Dendritic cell treated with granulocyte-macrophage colony-stimulating factor and Interleukin-4, amounts not matched to agents 40 ng/mL and 50 ng/mL, for 4 days (primary cell): Measurements from ENCODE around the gene CDC42BPA.

Experiments
- H3K27ac Mint-ChIP-seq: one replicate; pipeline ENCODE4 v1.8.0; 2022; ENCODE audit warnings: mild to moderate bottlenecking, mixed read lengths
- H3K27me3 Mint-ChIP-seq: one replicate; pipeline ENCODE4 v1.8.0; 2022; ENCODE audit warnings: mild to moderate bottlenecking, mixed read lengths
- H3K36me3 Mint-ChIP-seq: one replicate; pipeline ENCODE4 v1.8.0; 2022; ENCODE audit warnings: low read depth, mixed read lengths
- H3K4me1 Mint-ChIP-seq: one replicate; pipeline ENCODE4 v1.8.0; 2022; ENCODE audit warnings: low read depth, mixed read lengths
- H3K4me3 Mint-ChIP-seq: one replicate; pipeline ENCODE4 v1.8.0; 2022; ENCODE audit warnings: mild to moderate bottlenecking, moderate library complexity, mixed read lengths
- H3K9me3 Mint-ChIP-seq: one replicate; pipeline ENCODE4 v1.8.0; 2022; ENCODE audit warnings: mixed read lengths
- intact Hi-C: fragments of 100-400 bp; cut with micrococcal nuclease; formaldehyde crosslinking; loops from one replicate; pipeline ENCODE4 v1.15.0; 2022

CDC42BPA gene

DNA sequence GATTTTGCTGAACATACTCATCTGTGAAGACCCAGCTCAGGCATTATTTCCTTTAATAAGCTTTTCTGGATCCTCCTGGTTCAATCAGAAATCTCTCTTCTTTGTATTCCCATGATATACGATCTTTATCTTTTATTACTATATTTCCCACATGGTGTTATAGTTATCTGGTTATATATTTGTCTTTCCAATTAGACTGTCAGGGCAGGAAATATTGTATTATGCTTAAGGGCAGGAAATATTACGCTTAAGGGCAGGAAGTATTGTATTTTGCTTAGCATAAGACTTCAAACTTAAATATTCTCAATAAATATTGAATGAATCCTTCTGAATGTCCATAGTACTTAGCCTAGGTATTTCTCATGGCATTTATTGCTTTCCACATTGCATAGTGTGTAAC lies 256.0 kb downstream of the CDC42BPA start:
- H3K9me3 Mint-ChIP-seq, result peaks cover 5% of the 10 kb centered on the region
- no peak overlapping the region for H3K27ac Mint-ChIP-seq
- intact Hi-C loops, result no loop called here
- no peaks in the 10 kb centered on the region for H3K27me3 Mint-ChIP-seq
- H3K4me1 Mint-ChIP-seq, result no peaks in the 10 kb centered on the region
- no peak overlapping the region for H3K4me3 Mint-ChIP-seq
- no peaks in the 10 kb centered on the region for H3K36me3 Mint-ChIP-seq

DNA sequence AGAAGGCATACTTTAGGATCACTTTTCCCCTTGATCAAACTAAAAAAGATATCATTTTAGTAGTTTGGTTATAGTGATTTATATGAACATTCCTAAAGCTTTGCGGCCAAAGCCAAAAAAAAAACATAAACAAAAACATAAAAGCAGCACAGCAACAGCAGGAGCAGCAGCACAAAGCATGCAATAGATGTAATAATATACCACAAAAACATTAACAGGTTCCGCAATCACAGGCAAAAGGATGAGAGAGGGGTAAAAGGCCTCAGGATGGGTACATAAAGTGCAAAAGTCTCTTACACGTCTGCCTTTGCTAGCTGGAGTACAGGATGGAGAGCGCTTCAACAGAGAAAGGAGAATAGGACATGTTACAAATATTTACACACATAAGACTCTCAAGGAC lies 259.2 kb downstream of the CDC42BPA start:
- no peaks in the 10 kb centered on the region for H3K36me3 Mint-ChIP-seq
- no peak overlapping the region for H3K4me3 Mint-ChIP-seq
- H3K4me1 Mint-ChIP-seq, result no peaks in the 10 kb centered on the region
- H3K9me3 Mint-ChIP-seq, result peaks cover 5% of the 10 kb centered on the region
- no peak overlapping the region for H3K27ac Mint-ChIP-seq
- H3K27me3 Mint-ChIP-seq, result no peaks in the 10 kb centered on the region
- intact Hi-C loops, result no loop called here

DNA sequence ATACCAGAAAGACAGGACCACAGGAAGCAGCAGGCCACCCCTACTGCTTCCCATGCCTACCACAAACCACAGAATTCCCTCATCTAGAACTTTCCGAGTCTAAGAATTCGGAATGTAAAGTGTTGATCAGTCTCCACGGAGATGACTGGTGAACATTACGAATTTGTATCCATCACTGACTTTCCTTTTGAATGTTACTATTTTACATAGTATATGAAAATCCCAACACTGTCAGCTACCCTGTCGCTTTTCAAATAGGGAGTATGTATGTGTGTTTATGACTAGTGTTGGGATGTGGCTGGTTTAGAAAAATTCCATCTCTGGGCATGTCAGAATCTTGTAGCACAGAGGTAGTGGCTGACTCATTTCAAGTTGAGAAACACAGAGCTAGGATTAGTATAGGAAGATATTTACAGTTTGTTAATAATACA lies 260.0 kb downstream of the CDC42BPA start:
- Mint-ChIP-seq H3K27me3 (no peaks in the 10 kb centered on the region), H3K4me3 (no peak overlapping the region), H3K27ac (no peak overlapping the region), H3K4me1 (no peaks in the 10 kb centered on the region), H3K9me3 (peaks cover 5% of the 10 kb centered on the region), H3K36me3 (no peaks in the 10 kb centered on the region)
- intact Hi-C loops, result no loop called here

DNA sequence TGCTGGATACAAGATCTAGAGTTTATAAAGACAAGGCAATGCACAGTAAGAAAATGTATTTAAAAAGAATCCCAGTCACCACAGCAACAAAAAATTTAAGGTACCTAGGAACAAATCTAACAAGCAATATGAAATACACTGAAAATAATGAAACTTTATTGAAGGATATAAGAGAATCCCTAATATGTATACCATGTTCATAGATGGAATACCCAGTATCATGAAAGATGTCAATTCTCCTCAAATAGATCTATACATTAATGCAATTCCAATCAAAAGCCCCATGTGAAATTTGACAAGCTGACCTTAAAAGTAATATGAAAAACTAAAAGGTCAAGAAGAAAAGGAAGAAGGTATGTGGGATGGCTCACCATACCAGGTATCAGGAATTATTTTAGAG lies 269.0 kb downstream of the CDC42BPA start:
- intact Hi-C loops, result no loop called here
- no peaks in the 10 kb centered on the region for H3K9me3 Mint-ChIP-seq
- no peaks in the 10 kb centered on the region for H3K4me1 Mint-ChIP-seq
- no peak overlapping the region for H3K27ac Mint-ChIP-seq
- no peak overlapping the region for H3K4me3 Mint-ChIP-seq
- H3K36me3 Mint-ChIP-seq, result no peaks in the 10 kb centered on the region
- no peaks in the 10 kb centered on the region for H3K27me3 Mint-ChIP-seq

DNA sequence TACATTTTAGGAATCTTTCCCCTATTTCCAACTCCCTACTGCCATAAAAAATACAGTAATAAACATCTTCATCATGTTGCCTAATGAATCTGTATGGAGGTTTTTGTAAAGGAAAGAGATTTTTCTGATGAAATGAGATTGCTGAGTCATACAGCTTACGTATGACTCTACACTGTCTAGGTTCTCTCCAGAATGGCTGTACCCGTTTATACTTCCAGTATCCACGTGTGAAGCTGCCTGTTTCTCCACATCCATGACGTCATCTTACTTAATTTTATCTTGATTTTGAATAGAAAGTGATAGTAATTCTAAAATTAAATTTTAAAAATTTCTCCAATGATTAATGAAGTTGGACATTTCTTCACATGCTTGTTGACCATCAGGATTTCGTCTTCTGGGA lies 274.5 kb downstream of the CDC42BPA start:
- Mint-ChIP-seq H3K4me3 (no peak overlapping the region), H3K4me1 (no peaks in the 10 kb centered on the region), H3K36me3 (no peaks in the 10 kb centered on the region), H3K27me3 (no peaks in the 10 kb centered on the region), H3K27ac (no peak overlapping the region), H3K9me3 (no peaks in the 10 kb centered on the region)
- intact Hi-C loops, result no loop called here

DNA sequence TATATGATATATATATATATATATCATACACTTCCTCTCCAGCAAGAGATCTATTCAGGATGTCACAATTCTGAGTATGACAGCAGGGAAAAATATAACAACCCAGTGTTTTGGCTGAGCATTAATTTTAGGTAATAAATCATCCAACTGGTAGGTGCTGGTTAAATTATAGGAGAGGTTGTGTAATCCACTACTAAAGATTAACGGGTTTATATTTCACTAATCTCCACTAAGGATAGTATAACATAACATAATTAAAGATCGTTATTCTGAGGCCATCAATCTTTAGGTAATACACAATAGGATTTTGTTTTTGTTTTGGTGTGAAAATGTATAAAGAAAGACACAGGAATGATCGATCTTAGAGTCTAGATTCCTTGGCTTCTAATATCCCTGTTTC lies 276.0 kb downstream of the CDC42BPA start:
- Mint-ChIP-seq H3K27ac (no peak overlapping the region), H3K9me3 (no peaks in the 10 kb centered on the region), H3K36me3 (no peaks in the 10 kb centered on the region), H3K4me3 (no peak overlapping the region), H3K27me3 (no peaks in the 10 kb centered on the region), H3K4me1 (no peaks in the 10 kb centered on the region)
- intact Hi-C loops, result no loop called here

DNA sequence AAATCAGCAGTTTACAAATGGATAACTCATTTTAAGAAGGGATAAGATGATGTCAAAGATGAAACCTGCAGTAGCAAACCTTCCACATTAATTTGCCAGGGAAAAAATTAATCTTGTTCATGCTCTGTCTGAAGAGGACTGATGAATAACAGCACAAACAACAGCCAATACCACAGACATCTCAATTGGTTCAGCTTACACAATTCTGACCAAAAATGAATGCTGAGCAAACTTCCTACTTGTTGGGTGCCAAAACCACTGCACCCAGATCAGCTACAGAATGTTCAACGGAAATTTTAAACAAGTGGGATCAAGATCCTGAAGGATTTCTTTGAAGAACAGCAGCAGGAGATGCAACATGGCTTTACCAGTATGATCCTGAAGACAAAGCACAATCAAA lies 279.9 kb downstream of the CDC42BPA start:
- Mint-ChIP-seq H3K36me3 (no peaks in the 10 kb centered on the region), H3K9me3 (no peaks in the 10 kb centered on the region), H3K27me3 (no peaks in the 10 kb centered on the region), H3K27ac (no peak overlapping the region), H3K4me3 (no peak overlapping the region), H3K4me1 (no peaks in the 10 kb centered on the region)
- intact Hi-C loops, result no loop called here

DNA sequence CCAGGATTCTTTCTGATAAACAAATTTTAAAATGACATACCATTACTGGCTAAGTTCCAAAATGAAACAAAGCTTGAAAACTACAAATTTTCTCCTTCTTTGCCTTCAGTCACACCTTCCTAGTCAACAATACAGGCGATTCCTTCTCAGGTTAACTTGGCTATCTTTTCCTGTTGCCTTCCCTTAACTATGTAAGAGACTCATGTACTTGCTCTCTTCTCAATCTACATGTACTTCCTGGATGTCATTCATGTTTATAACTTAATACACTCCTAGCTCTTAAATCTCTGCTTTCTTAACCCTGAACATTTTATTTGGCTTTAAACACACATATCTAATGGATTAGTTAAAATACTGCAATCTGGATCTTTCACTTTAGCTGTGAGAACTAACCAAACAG lies 281.2 kb downstream of the CDC42BPA start:
- Mint-ChIP-seq H3K27me3 (no peaks in the 10 kb centered on the region), H3K4me3 (no peak overlapping the region), H3K27ac (no peak overlapping the region), H3K4me1 (no peaks in the 10 kb centered on the region), H3K36me3 (no peaks in the 10 kb centered on the region), H3K9me3 (no peaks in the 10 kb centered on the region)
- intact Hi-C loops, result no loop called here

DNA sequence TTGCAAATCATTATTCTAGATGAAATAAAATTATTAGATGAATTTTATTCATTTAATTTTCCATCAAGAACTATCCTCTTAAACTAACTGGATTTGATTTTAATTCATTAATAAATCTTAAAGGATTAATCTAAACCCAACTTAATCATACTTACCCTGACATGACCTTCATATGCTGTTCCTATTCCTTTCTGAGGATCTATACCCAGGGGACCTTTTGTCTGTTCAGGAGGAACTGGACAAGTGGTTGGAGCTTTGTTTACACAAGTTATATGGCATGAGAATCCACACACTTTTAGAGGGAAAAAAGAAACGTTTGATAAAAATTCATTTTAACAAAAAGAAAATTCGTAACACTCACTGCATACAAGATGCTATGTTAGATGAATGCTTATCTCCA lies 283.0 kb downstream of the CDC42BPA start:
- H3K27me3 Mint-ChIP-seq, result no peaks in the 10 kb centered on the region
- H3K36me3 Mint-ChIP-seq, result no peaks in the 10 kb centered on the region
- intact Hi-C loops, result no loop called here
- H3K27ac Mint-ChIP-seq, result no peak overlapping the region
- no peaks in the 10 kb centered on the region for H3K4me1 Mint-ChIP-seq
- H3K4me3 Mint-ChIP-seq, result no peak overlapping the region
- no peaks in the 10 kb centered on the region for H3K9me3 Mint-ChIP-seq

DNA sequence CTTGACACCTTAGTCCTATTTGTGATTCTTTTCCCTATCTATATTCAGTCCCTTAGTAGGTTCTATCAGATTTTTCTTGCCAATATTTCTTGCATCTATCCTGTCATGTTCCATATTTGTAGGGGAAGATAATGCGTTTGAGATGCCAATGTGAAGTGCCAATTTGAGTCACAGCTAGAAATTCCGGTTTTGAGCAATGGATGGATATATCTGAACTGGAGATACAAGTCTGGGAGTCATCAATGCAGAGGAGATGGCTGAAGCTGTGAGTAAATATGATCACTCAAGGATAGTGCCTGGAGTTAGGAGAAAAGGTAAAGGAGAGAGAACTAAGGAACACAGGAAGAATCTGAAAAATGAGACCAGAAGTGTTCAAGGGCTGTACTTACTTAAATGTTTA lies 284.4 kb downstream of the CDC42BPA start:
- H3K4me3 Mint-ChIP-seq, result no peak overlapping the region
- no peak overlapping the region for H3K27ac Mint-ChIP-seq
- H3K9me3 Mint-ChIP-seq, result no peaks in the 10 kb centered on the region
- no peaks in the 10 kb centered on the region for H3K4me1 Mint-ChIP-seq
- no peaks in the 10 kb centered on the region for H3K27me3 Mint-ChIP-seq
- intact Hi-C loops, result no loop called here
- H3K36me3 Mint-ChIP-seq, result no peaks in the 10 kb centered on the region

DNA sequence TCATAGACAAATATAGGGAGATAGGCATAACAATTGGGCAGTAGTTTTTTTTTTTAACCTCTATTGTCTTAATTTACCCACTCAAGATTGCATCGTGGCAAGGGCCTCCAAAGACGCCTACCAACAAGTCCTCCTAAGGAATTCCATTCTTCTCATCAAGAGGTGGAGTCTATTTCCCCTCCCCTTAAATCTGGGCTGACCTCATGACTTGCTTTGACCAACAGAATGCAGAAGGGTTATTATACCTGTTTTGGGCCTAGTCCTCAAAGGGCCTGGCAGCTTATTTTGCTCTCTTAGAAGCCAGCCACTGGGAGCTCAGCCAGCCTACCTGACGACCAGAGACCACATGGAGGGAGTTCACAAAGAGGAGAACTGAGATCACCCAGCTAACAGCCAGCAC lies 285.9 kb downstream of the CDC42BPA start:
- Mint-ChIP-seq H3K4me3 (no peak overlapping the region), H3K4me1 (no peaks in the 10 kb centered on the region), H3K9me3 (no peaks in the 10 kb centered on the region), H3K27ac (no peak overlapping the region), H3K27me3 (no peaks in the 10 kb centered on the region), H3K36me3 (no peaks in the 10 kb centered on the region)
- intact Hi-C loops, result no loop called here

DNA sequence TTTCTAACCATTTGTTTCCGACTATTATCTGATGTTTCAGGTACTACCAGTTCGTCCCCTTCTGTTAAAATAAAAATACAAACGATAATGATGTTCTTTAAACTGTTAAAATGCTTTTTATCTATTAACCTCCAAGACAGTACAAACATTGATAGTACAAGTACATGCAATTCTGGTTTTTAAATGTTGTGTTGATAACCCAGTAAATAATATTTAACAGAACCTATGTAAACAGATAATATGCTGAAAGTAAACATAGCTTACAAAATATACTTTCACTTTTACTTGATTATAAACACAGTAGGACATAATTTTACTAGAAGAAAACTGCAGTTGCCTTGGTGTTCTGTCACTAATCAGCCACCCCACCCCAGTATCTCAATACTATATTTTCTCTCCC lies 301.3 kb downstream of the CDC42BPA start:
- H3K9me3 Mint-ChIP-seq, result peaks cover 22% of the 10 kb centered on the region
- H3K4me3 Mint-ChIP-seq, result no peak overlapping the region
- no peaks in the 10 kb centered on the region for H3K36me3 Mint-ChIP-seq
- H3K27ac Mint-ChIP-seq, result no peak overlapping the region
- intact Hi-C loops, result no loop called here
- H3K4me1 Mint-ChIP-seq, result no peaks in the 10 kb centered on the region
- H3K27me3 Mint-ChIP-seq, result no peaks in the 10 kb centered on the region

DNA sequence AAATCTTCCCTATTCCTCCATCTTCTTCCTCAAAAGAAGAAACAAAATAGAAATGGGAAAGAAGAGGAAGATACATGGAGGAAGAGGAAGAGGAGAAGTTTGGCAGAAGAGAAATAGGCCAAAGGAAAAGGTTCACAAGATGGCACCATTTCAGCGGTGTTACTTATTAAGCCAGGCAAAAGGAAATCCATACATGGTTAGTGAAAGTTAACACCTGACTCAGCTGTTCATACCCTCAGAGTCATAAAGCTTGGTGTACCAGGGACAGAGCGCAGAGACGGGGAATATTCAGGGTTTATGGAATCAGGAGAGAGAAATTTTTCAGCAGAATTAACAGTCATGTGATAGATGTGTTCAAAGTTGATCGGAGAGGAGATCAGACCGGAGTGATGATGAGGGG lies 307.6 kb downstream of the CDC42BPA start:
- Mint-ChIP-seq H3K4me1 (no peaks in the 10 kb centered on the region), H3K27me3 (no peaks in the 10 kb centered on the region), H3K4me3 (no peak overlapping the region), H3K27ac (no peak overlapping the region), H3K36me3 (no peaks in the 10 kb centered on the region), H3K9me3 (no peaks in the 10 kb centered on the region)
- intact Hi-C loops, result no loop called here

DNA sequence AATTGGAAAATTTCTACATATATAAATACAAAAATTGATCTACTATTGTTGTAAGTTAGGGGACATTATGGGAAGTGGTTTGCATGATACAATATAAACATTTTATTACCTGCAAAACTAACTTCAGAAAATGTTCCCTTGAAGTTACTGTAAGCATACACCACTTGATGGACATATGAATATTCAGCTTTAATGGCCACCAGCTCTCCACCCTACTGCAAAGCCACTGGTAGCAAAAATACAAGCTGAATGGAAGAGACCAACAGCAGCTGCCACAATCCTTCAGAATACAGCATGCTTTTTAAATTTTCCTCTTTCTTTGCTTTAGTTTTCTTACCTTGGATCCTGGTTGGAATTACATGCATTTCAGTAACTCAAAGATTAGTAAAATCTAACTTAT lies 308.4 kb downstream of the CDC42BPA start:
- H3K9me3 Mint-ChIP-seq, result no peaks in the 10 kb centered on the region
- H3K4me3 Mint-ChIP-seq, result no peak overlapping the region
- H3K27ac Mint-ChIP-seq, result no peak overlapping the region
- H3K27me3 Mint-ChIP-seq, result no peaks in the 10 kb centered on the region
- H3K36me3 Mint-ChIP-seq, result no peaks in the 10 kb centered on the region
- H3K4me1 Mint-ChIP-seq, result no peaks in the 10 kb centered on the region
- intact Hi-C loops, result no loop called here

DNA sequence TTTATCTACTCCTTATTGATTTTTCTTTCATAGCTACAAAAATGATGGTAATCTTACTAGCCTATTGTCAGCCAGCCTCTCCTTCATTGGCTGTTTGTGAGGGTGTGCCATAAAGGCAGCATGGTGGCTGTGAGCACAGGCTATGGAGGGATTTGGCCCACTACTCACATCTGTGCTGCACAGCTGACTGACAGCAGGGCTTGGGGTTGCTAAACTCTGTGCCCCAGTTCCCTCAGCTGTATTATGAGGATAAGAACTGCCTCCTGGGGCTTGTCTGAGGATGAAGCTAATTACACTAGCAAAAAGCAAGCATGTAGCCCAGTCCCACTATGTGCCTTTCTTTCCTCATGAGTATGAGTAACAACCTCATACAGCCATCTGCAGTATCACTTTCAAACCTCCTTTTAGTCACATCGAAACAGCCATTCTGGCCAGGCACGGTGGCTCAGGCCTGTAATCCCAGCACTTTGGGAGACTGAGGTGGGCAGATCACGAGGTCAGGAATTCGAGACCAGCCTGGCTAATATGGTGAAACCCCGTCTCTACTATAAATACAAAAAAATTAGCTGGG lies 312.0 kb downstream of the CDC42BPA start:
- Mint-ChIP-seq H3K36me3 (no peaks in the 10 kb centered on the region), H3K4me3 (no peak overlapping the region), H3K9me3 (no peaks in the 10 kb centered on the region), H3K27me3 (no peaks in the 10 kb centered on the region), H3K27ac (no peak overlapping the region), H3K4me1 (no peaks in the 10 kb centered on the region)
- intact Hi-C loops, result no loop called here
